Keratinocyte (primary cell): ENCODE data around the gene ARL13B. TPM values are rescaled to one million over a fixed set of nuclear protein-coding genes. Genes with fewer than 3 reads are reported as not detected.
"Not testable (repeated sequence)": the region's sequence is repeated elsewhere in the genome, so short reads cannot be mapped to it uniquely, and the experiment has no call there.

Experiments
- DNase-seq: peaks from one replicate; pipeline ENCODE4 v3.0.0-alpha.2; 2011; ENCODE audit warnings: low read depth, missing footprints, low spot score
- FAIRE-seq: peaks from 2 replicates; lab custom pipeline; 2011; peaks lifted over from hg19 to GRCh38; lab: Jason Lieb, UNC
- H2AFZ ChIP-seq: 2 replicates; pipeline ENCODE4 v1.6.0; 2012; ENCODE audit warnings: low read length, control low read depth, inconsistent platforms; ENCODE audit not compliant: control insufficient read depth
- H3K27ac ChIP-seq: 2 replicates; pipeline ENCODE4 v1.5.1; 2011; ENCODE audit warnings: low read length; ENCODE audit not compliant: control insufficient read depth, insufficient read depth
- H3K27me3 ChIP-seq: 3 replicates; pipeline ENCODE4 v1.6.0; 2011; ENCODE audit warnings: low read length; ENCODE audit not compliant: control insufficient read depth, insufficient read depth; ENCODE audit errors: extremely low read depth
- H3K36me3 ChIP-seq, 2 experiments: 2 replicates in 1 of 2; 3 replicates in 1 of 2; pipeline ENCODE4 v1.5.1; 2011; ENCODE audit warnings: low read length in 2 of 2, mild to moderate bottlenecking in 1 of 2; ENCODE audit not compliant: control insufficient read depth in 2 of 2, insufficient read depth in 2 of 2; ENCODE audit errors: extremely low read depth in 1 of 2
- H3K4me1 ChIP-seq: 3 replicates; pipeline ENCODE4 v1.5.1; 2011; ENCODE audit warnings: low read length; ENCODE audit not compliant: control insufficient read depth, insufficient read depth; ENCODE audit errors: extremely low read depth
- H3K4me2 ChIP-seq: 3 replicates; pipeline ENCODE4 v1.6.0; 2011; ENCODE audit warnings: low read depth, low read length; ENCODE audit not compliant: control insufficient read depth, insufficient read depth; ENCODE audit errors: extremely low read depth
- H3K4me3 ChIP-seq, 3 experiments: fragments of 200-600 bp in 1 of 3; sonication (generic) in 1 of 3; 2 replicates in 2 of 3; 3 replicates in 1 of 3; pipeline ENCODE4 v1.5.1; 2011 to 2016; ENCODE audit warnings: low read length in 3 of 3, mild to moderate bottlenecking in 3 of 3, control low read depth in 2 of 3, inconsistent platforms in 1 of 3, low read depth in 1 of 3, mixed read lengths in 1 of 3, mixed run types in 1 of 3, moderate library complexity in 1 of 3; ENCODE audit not compliant: control insufficient read depth in 2 of 3, insufficient read depth in 2 of 3; ENCODE audit errors: extremely low read depth in 1 of 3
- H3K79me2 ChIP-seq: 2 replicates; pipeline ENCODE4 v1.6.0; 2012; ENCODE audit warnings: low read length; ENCODE audit not compliant: control insufficient read depth, insufficient read depth
- H3K9ac ChIP-seq: 3 replicates; pipeline ENCODE4 v1.6.0; 2011; ENCODE audit warnings: low read length; ENCODE audit not compliant: control insufficient read depth, insufficient read depth; ENCODE audit errors: extremely low read depth
- H3K9me1 ChIP-seq: 3 replicates; pipeline ENCODE4 v1.6.0; 2011; ENCODE audit warnings: low read length; ENCODE audit not compliant: control insufficient read depth, insufficient read depth; ENCODE audit errors: extremely low read depth
- H3K9me3 ChIP-seq: 2 replicates; pipeline ENCODE4 v1.5.1; 2012; ENCODE audit warnings: low read depth, low read length; ENCODE audit not compliant: control insufficient read depth
- H4K20me1 ChIP-seq: 3 replicates; pipeline ENCODE4 v1.6.0; 2011; ENCODE audit warnings: low read length; ENCODE audit not compliant: control insufficient read depth, insufficient read depth; ENCODE audit errors: extremely low read depth
- EZH2 ChIP-seq: IDR thresholded peaks from one replicate; pipeline ENCODE4 v1.6.1; 2012; ENCODE audit warnings: inconsistent platforms, mild to moderate bottlenecking, low read length, moderate library complexity
- dilution Hi-C: fragments of 300-500 bp; cut with MboI; formaldehyde crosslinking; loops from one replicate; pipeline ENCODE4 v1.7.0; 2020; ENCODE audit warnings: low sequenced_read_pairs; ENCODE audit not compliant: extremely low pct_ligation_motif_present
- polyA plus RNA-seq, 5 experiments: library from polyadenylated mRNA; depleted of rRNA in 3 of 5; stranded (reverse) in 3 of 5; stranded (forward) in 1 of 5; unstranded in 1 of 5; fragments of >200 nt; gene quantifications; 1 replicate in 1 of 5; 2 replicates in 3 of 5; 3 replicates in 1 of 5; pipeline versions ENCODE4 v1.2.1 to v1.2.3, GENCODE V29; 2011 to 2012; ENCODE audit warnings: missing spikeins in 2 of 5, low read depth in 1 of 5, low replicate concordance in 1 of 5
- TF ChIP-seq, protein P1 (sequence below), 3 experiments: IDR thresholded peaks in 1 of 3; conservative IDR thresholded peaks in 1 of 3; optimal IDR thresholded peaks in 1 of 3; 2 replicates in 2 of 3; 3 replicates in 1 of 3; pipeline versions ENCODE3 to v1.5.1; 2011; ENCODE audit warnings: low read length in 3 of 3, mild to moderate bottlenecking in 3 of 3, moderate library complexity in 2 of 3, control low read depth in 1 of 3, inconsistent platforms in 1 of 3; ENCODE audit not compliant: insufficient read depth in 2 of 3; ENCODE audit errors: extremely low read depth in 1 of 3

Gene ARL13B
- polyA plus RNA-seq, 1 donor (not counting 4 experiments of a cell fraction or from before 2014, with no cell fraction given) = 6.8 TPM

DNA sequence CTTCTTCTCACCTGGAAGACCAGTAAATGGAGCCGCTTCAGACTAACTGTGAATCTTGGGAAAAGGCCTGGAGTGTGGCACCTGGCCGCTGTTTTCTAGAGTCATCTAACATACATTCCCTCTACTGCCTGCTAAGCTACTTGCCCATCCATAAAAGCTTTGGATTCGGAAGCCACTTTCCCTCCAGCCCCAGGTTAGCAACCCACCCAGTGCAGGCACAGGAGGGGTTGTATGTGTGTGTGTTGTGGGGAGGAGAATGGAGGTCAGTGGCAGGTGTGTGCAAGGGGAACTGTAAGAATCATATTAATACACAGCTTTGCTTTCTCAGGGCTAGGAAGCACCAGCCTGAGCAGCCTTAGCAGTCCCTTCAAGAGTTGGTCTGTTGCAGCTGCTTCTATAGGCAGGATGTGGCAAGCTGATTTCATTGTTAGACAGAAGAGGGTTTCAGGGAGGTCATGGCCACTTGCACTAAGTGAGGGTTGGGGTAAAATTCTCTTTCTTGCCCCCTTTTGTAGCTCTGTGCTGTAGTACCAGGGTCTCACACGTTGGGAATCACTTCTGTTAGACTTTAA lies 91.8 kb downstream of the ARL13B start:
- no peaks in the 10 kb centered on the region for H3K79me2 ChIP-seq
- H3K4me3 ChIP-seq = no peak overlapping the region
- H3K9me3 ChIP-seq = no peaks in the 10 kb centered on the region
- no peak overlapping the region for H3K27ac ChIP-seq
- peaks cover 0 to 3% of the 10 kb centered on the region in 2 experiments for H3K36me3 ChIP-seq
- no peak overlapping the region for H3K9ac ChIP-seq
- no peaks in the 10 kb centered on the region for H3K9me1 ChIP-seq
- no peak for FAIRE-seq
- H3K4me1 ChIP-seq = no peaks in the 10 kb centered on the region
- TF ChIP-seq, protein P1, sequence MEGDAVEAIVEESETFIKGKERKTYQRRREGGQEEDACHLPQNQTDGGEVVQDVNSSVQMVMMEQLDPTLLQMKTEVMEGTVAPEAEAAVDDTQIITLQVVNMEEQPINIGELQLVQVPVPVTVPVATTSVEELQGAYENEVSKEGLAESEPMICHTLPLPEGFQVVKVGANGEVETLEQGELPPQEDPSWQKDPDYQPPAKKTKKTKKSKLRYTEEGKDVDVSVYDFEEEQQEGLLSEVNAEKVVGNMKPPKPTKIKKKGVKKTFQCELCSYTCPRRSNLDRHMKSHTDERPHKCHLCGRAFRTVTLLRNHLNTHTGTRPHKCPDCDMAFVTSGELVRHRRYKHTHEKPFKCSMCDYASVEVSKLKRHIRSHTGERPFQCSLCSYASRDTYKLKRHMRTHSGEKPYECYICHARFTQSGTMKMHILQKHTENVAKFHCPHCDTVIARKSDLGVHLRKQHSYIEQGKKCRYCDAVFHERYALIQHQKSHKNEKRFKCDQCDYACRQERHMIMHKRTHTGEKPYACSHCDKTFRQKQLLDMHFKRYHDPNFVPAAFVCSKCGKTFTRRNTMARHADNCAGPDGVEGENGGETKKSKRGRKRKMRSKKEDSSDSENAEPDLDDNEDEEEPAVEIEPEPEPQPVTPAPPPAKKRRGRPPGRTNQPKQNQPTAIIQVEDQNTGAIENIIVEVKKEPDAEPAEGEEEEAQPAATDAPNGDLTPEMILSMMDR (optimal IDR thresholded peaks at IDR 0.05 in 1 of 3, IDR thresholded peaks at IDR 0.05 in 1 of 3, conservative IDR thresholded peaks at IDR 0.05 in 1 of 3; ENCODE audit: extremely low read depth in 1 of 3, insufficient read depth in 2 of 3, low read length in 3 of 3) = no peak
- TF ChIP-seq EZH2 = no peak
- H3K27me3 ChIP-seq = no peaks in the 10 kb centered on the region
- no peak for DNase-seq
- no peaks in the 10 kb centered on the region for H4K20me1 ChIP-seq
- H3K4me2 ChIP-seq = no peak overlapping the region
- no peak overlapping the region for H2AFZ ChIP-seq
- dilution Hi-C loops = no loop called here

DNA sequence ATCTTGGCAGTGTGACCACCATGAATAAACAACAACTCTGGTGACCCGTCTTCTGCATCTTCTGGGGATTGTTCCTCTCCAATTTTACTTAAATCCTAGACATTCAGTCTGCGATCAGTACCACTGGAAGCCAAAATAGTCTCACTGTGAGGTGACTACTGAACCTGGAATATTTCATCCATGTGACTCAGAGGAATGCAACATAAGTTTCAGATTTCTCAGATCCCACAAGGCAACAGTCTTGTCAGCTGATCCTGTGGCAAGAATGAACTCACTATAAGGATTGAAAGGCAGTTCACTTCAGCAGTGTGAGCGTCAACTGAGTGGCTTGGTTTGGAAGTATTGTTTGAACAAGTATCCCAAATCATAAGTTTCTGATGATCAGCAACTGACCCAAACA lies 96.1 kb downstream of the ARL13B start:
- Histone ChIP-seq H3K4me2 (no peak overlapping the region), H2AFZ (no peak overlapping the region), H3K9ac (no peak overlapping the region), H3K27ac (no peak overlapping the region), H3K27me3 (no peaks in the 10 kb centered on the region), H3K9me1 (no peaks in the 10 kb centered on the region), H3K9me3 (no peaks in the 10 kb centered on the region), H3K36me3 (peaks cover 0 to 3% of the 10 kb centered on the region in 2 experiments), H3K4me3 (no peak overlapping the region), H3K4me1 (no peaks in the 10 kb centered on the region), H4K20me1 (no peaks in the 10 kb centered on the region), H3K79me2 (no peaks in the 10 kb centered on the region)
- DNase-seq (no peak), FAIRE-seq (no peak)
- dilution Hi-C loops = no loop called here
- TF ChIP-seq, protein P1 (optimal IDR thresholded peaks at IDR 0.05 in 1 of 3, IDR thresholded peaks at IDR 0.05 in 1 of 3, conservative IDR thresholded peaks at IDR 0.05 in 1 of 3; ENCODE audit: extremely low read depth in 1 of 3, insufficient read depth in 2 of 3, low read length in 3 of 3) = no peak
- TF ChIP-seq EZH2 = no peak

DNA sequence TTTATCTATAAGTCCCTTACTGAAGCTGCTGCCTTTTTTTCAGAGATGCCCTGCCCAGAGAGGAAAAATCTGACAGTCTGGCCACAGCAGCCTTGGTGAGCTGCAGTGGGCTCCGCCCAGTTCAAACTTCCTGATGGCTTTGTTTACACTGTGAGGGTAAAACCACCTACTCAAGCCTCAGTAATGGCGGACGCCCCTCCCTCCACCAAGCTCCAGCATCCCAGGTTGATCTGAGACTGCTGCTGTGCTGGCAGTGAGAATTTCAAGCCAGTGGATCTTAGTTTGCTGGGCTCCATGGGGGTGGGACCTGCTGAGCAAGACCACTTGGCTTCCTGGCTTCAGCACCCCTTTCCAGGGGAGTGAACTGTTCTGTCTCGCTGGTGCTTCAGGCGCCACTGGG lies 100.6 kb downstream of the ARL13B start:
- DNase-seq, dilution Hi-C loops, FAIRE-seq: not testable (repeated sequence)

More for the DNA sequence above, 100.6 kb downstream of the ARL13B start:
- not testable (repeated sequence) for H3K36me3 ChIP-seq, H4K20me1 ChIP-seq, H3K27me3 ChIP-seq, H3K27ac ChIP-seq, H3K79me2 ChIP-seq, H3K9me1 ChIP-seq, H3K9me3 ChIP-seq, H3K4me2 ChIP-seq, H3K4me3 ChIP-seq, H2AFZ ChIP-seq, H3K9ac ChIP-seq, H3K4me1 ChIP-seq
